GM21717 (cell line): ENCODE measurements around the gene KLRF2.
"Not testable (repeated sequence)": the region's sequence is repeated elsewhere in the genome, so short reads cannot be mapped to it uniquely, and the experiment has no call there.

Source experiments
- ATAC-seq: cut with Tn5 transposase; IDR thresholded peaks from one replicate; pipeline ENCODE4 v1.9.1; 2021; ENCODE audit warnings: mild to moderate bottlenecking, moderate library complexity; ENCODE audit not compliant: unreplicated experiment

Gene KLRF2

GRCh38 chr12:9881246-9881645, at the start of gene KLRF2:
KLRF2 (plus strand) TSS chr12:9881489; CDS start chr12:9881596, 107 bp downstream.
- ATAC-seq = no peak

- no peak for ATAC-seq
These were observed 49.6 kb upstream of the KLRF2 start for GRCh38 chr12:9831720-9832119.

GRCh38 chr12:9843407-9843806, 37.9 kb upstream of the KLRF2 start:
- ATAC-seq = no peak

- no peak for ATAC-seq
These were observed 32.4 kb upstream of the KLRF2 start for GRCh38 chr12:9848899-9849298.

GRCh38 chr12:9851050-9851449, 30.2 kb upstream of the KLRF2 start:
- ATAC-seq = no peak

GRCh38 chr12:9851927-9852326, 29.4 kb upstream of the KLRF2 start:
- ATAC-seq = no peak

- ATAC-seq = no peak
These were observed 25.1 kb upstream of the KLRF2 start for GRCh38 chr12:9856151-9856550.

GRCh38 chr12:9856894-9857293, 24.4 kb upstream of the KLRF2 start:
- no peak for ATAC-seq

GRCh38 chr12:9858135-9858534, 23.2 kb upstream of the KLRF2 start:
- ATAC-seq = no peak

- no peak for ATAC-seq
These were observed 16.2 kb upstream of the KLRF2 start for GRCh38 chr12:9864913-9865675.

GRCh38 chr12:9866860-9867269, 14.4 kb upstream of the KLRF2 start:
- no peak for ATAC-seq

GRCh38 chr12:9867531-9867930, 13.8 kb upstream of the KLRF2 start:
- ATAC-seq = no peak

- ATAC-seq = no peak
These were observed 12.9 kb upstream of the KLRF2 start for GRCh38 chr12:9868311-9868801.

GRCh38 chr12:9868951-9869306, 12.4 kb upstream of the KLRF2 start:
- ATAC-seq = no peak

GRCh38 chr12:9869307-9870161, 11.8 kb upstream of the KLRF2 start, which contains the start of gene CLEC2B:
CLEC2B (minus strand) TSS chr12:9869354.
- ATAC-seq = peak; percentile 66

GRCh38 chr12:9870286-9870866, 10.9 kb upstream of the KLRF2 start:
- no peak for ATAC-seq

- no peak for ATAC-seq
These were observed 9.1 kb upstream of the KLRF2 start for GRCh38 chr12:9872162-9872561.

GRCh38 chr12:9872742-9873141, 8.5 kb upstream of the KLRF2 start:
- ATAC-seq = no peak

- ATAC-seq = not testable (repeated sequence)
These were observed 5.2 kb upstream of the KLRF2 start for GRCh38 chr12:9876120-9876519.

- ATAC-seq = no peak
These were observed 684 bp upstream of the KLRF2 start for GRCh38 chr12:9880532-9881078.

- ATAC-seq = no peak
These were observed 699 bp downstream of the KLRF2 start for GRCh38 chr12:9881988-9882387.
